HG03378 (cell line): ENCODE measurements around the gene CFAP74.
"Not testable (repeated sequence)": the region's sequence is repeated elsewhere in the genome, so short reads cannot be mapped to it uniquely, and the experiment has no call there.

Source experiments
- ATAC-seq: cut with Tn5 transposase; IDR thresholded peaks from one replicate; pipeline ENCODE4 v1.9.1; 2021; ENCODE audit warnings: mild to moderate bottlenecking, moderate library complexity; ENCODE audit not compliant: unreplicated experiment

CFAP74 gene

GRCh38 chr1:1989102-1989542, 14.5 kb downstream of the CFAP74 start:
- no peak for ATAC-seq

- no peak for ATAC-seq
Measured at GRCh38 chr1:1988061-1988945, 15.3 kb downstream of the CFAP74 start.

DNA sequence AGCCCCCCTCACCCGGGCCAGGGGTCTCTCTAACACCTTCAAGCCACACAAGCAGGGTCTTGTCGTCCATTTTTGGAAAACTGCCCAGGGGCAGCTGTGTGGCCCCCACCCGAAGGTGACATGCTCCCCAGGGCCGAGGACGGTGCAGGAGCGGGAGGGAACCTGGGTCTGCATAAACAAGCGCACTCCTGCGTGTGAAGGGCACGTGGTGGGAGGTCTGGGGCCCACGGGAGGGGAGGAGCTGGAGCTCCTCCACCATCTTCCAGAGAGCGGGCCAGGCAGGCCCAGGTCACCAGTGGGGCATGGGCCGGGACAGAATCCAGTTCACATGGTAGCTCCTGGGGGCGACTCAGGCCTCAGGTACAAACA, 16.5 kb downstream of the CFAP74 start:
- no peak for ATAC-seq

- no peak for ATAC-seq
Measured at GRCh38 chr1:1986451-1987141, 17.0 kb downstream of the CFAP74 start.

- no peak for ATAC-seq
Measured at GRCh38 chr1:1985375-1986050, 18.1 kb downstream of the CFAP74 start.

DNA sequence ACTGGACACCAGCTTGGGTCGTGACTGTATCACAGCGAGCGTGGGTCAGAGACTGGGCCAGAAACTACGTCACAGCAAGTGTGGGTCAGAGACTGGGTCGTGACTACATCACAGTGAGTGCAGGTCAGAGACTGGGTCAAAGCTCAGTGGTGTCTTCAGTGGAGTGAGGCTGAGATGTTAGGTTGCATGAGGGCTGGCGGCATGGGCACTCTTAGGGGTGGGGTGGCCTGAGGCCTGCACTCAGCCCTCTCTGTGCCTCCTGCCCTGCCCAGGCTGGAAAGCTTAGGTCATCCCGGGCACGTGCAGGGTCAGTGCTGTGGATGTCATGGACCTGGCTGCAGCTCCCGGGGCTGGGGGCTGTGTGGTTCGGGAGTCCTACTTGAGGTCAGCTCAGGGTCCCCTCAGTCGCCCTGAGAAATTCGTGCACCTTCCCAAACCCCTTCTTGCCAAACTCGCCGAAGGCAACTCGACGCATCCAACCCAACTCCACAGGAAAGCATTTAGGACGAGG, 19.0 kb downstream of the CFAP74 start:
- no peak for ATAC-seq

DNA sequence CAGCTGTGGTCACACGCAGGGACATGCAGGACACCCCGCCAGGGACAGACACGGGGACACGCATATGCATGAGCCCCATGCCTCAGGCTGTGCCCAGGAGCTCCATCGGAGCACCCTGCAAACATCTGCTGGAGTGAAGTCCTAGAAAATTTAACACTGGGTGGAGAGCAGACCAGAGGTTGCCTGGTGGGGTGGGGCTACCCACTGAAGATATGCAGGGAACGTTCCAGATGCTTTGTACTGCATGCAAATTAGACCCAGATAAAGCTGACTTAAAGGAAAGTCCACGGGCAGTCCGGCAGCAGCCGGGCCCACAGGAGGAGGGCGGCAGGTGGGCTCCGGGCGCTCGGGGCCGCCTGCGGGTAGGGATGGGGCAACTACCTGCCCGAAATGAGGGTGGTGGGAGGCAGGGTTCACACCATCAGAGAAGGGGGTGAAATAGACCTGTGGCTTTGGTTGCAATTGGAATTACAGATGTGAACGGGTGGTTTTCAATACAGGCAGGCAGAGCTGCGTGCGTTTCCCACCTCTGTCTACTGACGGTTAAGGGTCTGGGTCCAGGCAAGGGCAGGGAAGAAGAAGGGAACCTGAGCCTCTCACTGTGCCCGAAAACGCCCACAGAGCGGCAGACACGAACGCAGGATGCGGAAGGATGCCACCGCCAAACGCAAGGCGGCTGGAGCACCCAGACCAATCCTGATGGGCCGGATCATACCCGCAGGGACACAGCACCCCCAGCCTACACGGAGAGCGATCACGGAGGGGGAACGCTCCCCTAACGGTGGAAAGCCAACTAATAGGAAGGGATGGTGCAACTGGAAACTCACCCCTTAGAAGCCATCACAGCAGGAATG, 21.0 kb downstream of the CFAP74 start:
- ATAC-seq, result no peak

DNA sequence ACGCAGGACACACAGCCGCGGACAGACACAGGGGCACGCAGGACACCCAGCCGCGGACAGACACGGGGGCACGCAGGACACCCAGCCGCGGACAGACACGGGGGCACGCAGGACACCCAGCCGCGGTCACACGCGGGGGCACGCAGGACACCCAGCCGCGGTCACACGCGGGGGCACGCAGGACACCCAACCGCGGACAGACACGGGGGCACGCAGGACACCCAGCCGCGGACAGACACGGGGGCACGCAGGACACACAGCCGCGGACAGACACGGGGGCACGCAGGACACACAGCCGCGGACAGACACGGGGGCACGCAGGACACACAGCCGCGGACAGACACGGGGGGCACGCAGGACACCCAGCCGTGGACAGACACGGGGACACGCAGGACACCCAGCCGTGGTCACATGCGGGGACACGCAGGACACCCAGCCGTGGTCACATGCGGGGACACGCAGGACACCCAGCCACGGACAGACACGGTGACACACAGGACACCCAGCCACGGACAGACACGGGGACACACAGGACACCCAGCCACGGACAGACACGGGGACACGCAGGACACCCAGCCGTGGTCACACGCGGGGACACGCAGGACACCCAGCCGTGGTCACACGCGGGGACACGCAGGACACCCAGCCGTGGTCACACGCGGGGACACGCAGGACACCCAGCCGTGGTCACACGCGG, 21.8 kb downstream of the CFAP74 start:
- ATAC-seq, result not testable (repeated sequence)

GRCh38 chr1:1981142-1981500, 22.5 kb downstream of the CFAP74 start:
- no peak for ATAC-seq

DNA sequence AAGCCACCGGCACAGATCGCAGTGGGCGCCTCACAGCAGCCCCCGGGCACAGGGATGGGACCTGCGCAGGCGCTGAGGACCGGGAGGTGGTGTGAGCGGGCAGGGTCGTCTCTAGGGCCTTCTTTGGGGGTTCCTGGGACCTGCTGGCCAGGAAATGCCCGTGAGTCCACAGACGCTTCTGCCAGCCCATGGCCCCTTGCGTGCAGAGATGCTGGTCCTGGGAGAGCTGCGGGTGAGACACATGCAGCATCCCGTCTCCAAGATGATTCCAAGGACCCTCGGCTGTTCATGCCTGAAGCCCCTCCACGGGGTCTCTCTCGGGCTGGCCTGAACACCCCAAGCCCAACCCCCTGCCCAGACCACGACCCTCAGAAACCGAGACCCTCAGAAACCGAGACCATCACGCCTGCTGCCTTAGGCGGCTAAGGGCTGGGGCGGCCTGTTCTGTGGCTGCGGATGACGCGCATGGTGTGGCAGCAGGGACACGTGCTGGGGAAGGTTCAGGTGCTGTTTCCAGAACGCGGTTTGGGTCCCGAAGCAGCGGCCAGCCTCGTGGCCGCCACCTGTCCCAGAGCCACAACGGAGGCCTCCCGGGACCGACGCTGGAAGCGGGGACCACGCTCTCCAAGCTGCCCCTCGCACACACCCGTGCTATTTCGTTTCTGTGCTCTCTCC, 23.0 kb downstream of the CFAP74 start:
- ATAC-seq, result no peak

DNA sequence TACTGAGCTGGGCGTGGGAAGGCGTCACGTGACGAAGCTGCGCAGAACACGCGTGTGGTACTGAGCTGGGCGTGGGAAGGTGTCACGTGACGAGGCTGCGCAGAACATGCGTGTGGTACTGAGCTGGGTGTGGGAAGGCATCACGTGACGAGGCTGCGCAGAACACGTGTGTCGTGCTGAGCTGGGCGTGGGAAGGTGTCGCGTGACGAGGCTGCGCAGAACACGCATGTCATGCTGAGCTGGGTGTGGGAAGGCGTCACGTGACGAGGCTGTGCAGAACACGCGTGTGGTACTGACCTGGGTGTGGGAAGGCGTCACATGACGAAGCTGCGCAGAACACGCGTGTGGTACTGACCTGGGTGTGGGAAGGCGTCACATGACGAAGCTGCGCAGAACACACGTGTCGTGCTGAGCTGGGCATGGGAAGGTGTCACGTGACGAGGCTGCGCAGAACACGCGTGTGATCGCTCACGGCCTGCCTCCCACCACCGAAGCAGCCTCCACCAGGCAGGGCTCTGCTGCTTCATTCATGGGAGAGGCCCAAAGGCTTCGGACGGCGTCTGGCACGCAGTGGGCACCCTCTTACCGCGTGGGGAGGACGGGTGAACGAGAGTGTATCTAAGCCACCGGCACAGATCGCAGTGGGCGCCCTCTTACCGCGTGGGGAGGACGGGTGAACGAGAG, 24.0 kb downstream of the CFAP74 start:
- ATAC-seq, result no peak

DNA sequence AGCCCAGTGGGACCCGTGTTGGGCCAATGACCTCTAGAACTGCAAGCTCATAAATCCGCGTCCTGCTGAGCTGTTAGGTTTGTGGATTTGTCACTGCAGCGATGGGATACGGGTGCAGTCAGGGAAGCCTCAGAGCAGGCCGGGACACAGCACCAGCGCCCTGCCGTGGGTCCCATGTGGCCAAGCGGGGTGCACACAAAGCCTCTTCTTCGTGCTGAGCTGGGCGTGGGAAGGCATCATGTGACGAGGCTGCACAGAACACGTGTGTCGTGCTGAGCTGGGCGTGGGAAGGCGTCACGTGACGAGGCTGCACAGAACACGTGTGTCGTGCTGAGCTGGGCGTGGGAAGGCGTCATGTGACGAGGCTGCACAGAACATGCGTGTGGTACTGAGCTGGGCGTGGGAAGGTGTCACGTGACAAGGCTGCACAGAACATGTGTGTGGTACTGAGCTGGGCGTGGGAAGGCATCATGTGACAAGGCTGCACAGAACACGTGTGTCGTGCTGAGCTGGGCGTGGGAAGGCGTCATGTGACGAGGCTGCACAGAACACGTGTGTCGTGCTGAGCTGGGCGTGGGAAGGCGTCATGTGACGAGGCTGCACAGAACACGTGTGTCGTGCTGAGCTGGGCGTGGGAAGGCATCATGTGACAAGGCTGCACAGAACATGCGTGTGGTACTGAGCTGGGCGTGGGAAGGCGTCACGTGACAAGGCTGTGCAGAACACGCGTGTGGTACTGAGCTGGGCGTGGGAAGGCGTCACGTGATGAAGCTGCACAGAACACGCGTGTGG, 24.7 kb downstream of the CFAP74 start:
- not testable (repeated sequence) for ATAC-seq

GRCh38 chr1:1978108-1978507, 25.5 kb downstream of the CFAP74 start:
- no peak for ATAC-seq

GRCh38 chr1:1976031-1976430, 27.6 kb downstream of the CFAP74 start:
- no peak for ATAC-seq

GRCh38 chr1:1975535-1975934, 28.1 kb downstream of the CFAP74 start:
- ATAC-seq, result no peak

DNA sequence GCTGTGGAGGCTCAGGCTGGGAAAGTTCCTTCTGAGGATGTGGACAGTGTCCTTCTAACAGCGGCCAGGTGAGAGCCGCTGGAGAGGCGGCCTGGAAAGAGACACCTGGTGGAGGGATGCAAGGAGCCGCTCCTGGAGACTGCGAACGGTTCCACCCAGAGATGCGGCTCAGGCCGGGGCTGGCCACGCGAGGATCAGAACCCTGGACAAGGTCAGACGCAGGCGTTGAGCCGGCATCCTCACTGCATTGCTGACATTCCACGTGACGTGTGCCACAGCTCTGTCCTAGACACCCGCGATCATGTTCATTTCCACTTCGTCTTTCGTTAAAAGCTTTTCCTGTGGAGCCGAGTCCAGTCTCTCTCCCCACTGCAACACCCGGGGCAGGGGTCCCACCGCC, 28.8 kb downstream of the CFAP74 start:
- ATAC-seq, result no peak

DNA sequence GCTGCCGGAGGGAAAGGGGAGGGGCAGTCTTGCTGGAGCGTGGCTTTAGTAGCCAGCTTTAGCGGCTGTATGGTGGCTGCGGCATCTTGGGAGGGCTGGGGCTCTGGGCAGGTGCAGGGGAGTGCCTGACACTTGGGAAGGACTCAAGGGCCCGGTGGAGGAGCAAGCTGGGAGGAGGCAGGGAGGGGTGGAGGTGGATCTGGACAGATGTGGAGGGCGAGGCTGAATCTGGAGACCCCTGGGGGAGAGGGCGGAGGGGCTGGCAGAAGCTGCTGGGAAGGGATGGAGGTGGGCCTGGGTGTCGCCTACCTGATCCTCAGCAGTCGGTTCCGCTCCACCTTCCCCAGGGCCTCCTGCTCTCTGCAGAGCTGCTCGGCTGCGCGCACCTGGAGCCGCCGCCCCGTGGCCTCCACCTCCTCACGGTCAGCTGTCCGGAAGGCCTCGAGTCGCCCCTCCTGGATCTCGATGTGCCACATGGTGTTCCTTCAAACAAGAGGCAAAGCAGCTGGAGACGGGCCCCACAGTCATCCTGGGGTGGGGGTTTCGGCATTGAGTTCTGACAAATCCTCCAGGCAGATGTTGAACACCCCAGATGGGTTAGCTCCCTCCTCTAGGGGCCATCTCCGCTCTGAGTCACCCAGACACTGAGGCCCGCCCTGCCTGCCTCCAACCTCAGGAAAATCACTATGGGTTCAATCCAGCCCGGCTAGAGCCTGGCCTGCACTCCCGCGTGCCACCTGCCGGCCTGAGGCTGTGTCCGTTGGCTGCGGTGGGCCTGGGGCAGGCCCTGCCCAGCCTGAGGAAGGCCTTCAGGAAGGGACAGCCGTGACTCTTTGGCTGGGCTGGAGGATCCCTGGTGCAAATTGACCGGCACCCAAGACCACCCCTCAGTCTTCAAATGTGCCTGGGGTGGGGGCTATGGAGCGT, 29.6 kb downstream of the CFAP74 start:
- ATAC-seq, result no peak
